Gastrocnemius medialis (tissue), 4 donors: ENCODE data around the gene SPNS2.

Experiments
- POLR2A ChIP-seq, 2 donors: fragments of 450-650 bp; IDR thresholded peaks; one replicate each; pipeline ENCODE4 v1.6.1; 2017; ENCODE audit warnings: antibody characterized with exemption in 2 of 2, mild to moderate bottlenecking in 2 of 2, moderate library complexity in 2 of 2
- TF ChIP-seq, protein P1 (sequence below), 5 experiments: fragments of 450-650 bp in 3 of 5; fragments of 200-600 bp in 2 of 5; sonication (generic) in 2 of 5; IDR thresholded peaks in 4 of 5; conservative IDR thresholded peaks in 1 of 5; 1 replicate in 4 of 5; 2 replicates in 1 of 5; pipeline ENCODE4 v1.5.1; 2016 to 2019; ENCODE audit warnings: antibody characterized with exemption in 5 of 5, mild to moderate bottlenecking in 3 of 5, moderate library complexity in 3 of 5

DNA sequence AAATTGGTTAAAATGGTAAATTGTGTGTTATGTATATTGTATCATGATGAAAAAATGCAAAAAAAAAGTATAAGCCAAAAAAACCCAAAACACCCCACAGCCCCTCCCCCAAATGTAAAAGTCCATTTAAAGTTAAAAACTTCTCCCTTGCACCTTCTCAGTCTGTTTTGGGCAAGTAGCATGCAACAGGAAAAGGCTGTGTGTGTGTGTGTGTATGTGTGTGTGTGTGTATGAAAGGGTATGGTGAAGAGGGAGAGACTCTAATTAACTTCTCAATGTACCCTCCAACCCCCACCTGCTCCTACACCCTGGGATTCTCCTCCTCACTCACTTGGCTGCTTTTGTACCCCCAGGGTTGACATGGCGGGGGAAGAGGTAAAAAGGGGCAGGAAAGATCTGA, 70.9 kb downstream of the SPNS2 start:
- TF ChIP-seq, protein P1, sequence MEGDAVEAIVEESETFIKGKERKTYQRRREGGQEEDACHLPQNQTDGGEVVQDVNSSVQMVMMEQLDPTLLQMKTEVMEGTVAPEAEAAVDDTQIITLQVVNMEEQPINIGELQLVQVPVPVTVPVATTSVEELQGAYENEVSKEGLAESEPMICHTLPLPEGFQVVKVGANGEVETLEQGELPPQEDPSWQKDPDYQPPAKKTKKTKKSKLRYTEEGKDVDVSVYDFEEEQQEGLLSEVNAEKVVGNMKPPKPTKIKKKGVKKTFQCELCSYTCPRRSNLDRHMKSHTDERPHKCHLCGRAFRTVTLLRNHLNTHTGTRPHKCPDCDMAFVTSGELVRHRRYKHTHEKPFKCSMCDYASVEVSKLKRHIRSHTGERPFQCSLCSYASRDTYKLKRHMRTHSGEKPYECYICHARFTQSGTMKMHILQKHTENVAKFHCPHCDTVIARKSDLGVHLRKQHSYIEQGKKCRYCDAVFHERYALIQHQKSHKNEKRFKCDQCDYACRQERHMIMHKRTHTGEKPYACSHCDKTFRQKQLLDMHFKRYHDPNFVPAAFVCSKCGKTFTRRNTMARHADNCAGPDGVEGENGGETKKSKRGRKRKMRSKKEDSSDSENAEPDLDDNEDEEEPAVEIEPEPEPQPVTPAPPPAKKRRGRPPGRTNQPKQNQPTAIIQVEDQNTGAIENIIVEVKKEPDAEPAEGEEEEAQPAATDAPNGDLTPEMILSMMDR (IDR thresholded peaks at IDR 0.05 in 4 of 5, conservative IDR thresholded peaks at IDR 0.05 in 1 of 5), result no peak
- TF ChIP-seq POLR2A (IDR thresholded peaks at IDR 0.05), result no peak
